Amygdala (tissue), 56 donors: ENCODE results near the gene PNPLA3.
A peak's percentile ranks its signal among the peaks of the same experiment; 100 is the strongest.
"Not testable (repeated sequence)": the region's sequence is repeated elsewhere in the genome, so short reads cannot be mapped to it uniquely, and the experiment has no call there.

Source experiments
- DNase-seq, 56 donors: peaks; one replicate each; lab custom pipeline; 2025; lab: John Stamatoyannopoulos, UW

The PNPLA3 gene

DNA sequence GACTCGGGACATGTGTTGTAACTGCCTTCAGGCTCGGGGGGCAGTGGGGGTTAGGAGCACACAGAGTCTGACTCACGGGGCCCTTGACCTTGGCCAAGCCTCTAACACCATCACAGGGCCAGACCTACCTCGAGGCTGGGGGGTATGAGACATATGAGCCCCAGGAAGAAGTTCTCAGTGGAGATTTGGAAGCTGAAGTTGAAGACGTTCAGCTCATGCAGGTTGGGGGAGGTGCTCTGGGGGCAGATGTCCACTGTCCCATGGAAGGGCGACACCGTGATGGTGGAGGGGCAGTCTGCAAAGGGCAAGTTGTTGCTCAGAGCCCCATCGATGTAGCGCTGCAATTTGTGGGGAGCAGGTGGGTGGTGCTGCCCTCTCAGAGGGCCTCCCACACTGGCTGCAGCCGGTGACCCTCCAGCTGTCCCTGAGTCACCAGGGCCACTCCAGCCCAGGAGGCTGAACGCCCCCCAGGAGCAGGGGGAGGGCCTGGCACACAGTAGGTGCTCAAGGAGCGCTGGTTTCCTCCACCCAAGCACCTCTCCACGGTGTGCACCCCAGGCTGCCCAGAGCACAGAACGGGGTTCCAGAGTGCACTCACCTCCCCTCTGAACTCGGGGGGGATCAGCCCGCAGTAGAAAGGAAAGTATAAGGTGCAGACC is 34.3 kb upstream of the PNPLA3 start:
- no peak for DNase-seq

DNA sequence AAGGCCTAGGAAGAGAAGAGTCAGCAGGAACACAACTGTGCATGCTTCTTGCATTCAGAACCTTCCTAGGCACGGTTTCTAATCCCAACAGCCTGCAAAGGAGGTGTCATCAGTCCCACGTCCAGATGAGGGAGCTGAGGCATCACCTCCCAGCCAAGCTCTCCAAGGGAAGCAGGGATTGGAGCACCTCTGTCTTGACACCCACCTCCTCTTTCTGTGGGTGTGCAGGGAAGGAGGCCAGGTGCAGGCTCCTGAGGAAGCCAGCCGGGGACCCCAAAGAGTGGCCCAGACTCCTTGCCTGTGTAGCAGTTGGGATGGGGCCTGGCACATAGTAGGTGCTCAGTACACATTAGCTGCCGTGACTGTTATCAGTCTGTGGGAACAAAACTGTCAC is 33.7 kb upstream of the PNPLA3 start:
- no peak for DNase-seq

DNA sequence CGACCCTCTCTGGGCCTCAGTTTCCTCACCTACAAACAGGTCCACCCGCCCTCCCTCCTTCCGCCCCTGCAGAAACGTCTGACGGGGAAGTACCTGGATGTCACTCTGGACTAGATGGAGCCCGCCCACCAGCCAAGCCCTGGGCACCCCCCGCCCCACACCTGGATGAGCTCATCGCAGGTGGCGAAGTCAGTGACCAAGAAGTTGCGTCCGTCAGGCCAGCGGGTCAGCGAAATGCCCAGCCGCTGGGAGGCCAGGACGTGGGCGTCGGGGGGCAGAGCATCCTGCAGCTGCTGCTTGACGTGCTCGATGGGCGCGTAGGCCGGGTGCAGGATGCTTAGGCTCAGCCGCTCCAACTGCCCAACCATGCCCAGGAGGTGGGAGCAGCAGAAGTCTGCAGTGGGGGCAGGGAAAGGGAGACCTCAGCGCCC is 32.7 kb upstream of the PNPLA3 start:
- DNase-seq = peak in 1 of 56 donors; percentile 37

DNA sequence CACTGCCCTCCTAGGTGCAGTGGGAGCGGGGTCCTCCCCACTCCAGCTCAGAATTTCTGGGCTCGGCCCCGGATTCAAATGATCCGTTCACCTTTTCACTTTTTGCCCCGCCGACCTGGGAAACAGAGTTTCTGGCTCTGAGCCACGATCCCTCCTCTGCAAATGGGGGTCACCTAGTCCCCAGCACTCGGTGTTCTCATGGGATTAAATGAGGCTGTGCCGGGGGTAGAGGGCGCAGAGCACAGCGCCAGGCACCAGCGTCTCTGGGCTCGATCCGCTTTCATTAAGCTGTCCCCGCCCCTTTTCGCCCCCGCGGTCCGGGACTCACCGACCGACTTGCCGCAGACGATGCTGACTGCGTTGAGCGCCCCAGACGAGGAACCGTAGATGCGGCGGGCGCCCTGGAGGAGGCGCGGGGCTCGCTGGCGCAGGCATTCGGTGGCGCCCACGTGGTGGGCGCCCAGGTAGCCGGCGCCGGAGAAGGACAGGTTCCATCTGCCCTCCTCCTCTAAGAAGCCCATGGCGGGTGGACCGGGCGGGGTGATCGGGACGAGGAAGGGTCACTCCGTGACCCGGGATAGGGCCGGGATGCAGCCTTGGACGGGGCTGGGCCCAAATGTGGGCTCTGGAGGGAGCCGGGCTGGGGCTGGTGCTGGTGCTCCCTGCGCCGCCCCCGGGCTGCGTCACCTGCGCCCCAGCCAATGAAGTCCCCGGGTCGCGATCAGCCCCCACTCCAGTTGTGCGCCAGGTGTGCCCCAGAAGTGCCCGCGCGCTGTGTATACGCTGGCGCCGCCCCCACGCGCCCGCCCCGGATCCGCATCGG is 32.0 kb upstream of the PNPLA3 start, which contains the start of gene PNPLA5:
TSS of gene PNPLA5 (minus strand) at position 654 of the 823 bp plus-strand sequence. CDS start at position 521, 133 bp downstream.
- peak in 3 of 56 donors; percentile 9 to 71 (median 16) for DNase-seq

DNA sequence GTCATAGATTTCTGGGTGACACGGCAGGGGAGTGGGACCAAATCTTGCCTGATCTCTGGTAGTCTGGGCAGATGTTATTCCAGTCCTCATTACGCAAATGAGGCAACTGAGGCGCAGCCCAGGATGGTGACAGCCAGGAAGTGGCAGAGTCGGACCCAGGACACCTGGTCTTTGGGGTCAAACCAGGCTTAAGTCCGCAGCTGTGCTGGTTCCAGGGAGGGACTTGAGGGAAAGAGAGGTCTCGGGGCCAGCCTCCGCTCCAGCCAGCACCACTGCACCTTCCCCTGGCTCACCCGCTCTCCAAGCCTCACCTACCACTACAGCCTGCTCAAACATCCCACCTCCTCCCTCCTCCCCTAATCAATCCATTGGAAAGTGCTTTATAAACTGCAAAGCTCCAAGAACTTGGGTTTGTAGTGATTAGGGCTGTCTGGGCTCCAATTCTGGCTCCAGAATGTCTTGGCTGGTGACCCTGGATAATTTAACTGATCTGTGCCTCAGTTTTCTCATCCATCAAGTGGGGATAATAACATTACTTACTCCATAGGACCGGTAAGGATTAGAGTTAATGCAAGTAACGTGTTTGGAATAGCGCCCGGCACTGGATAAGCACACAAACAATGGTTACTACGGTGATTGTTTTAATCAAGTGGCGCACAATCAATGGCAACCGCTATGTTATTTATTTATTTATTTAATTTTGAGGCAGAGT is 31.3 kb upstream of the PNPLA3 start:
- no peak for DNase-seq

DNA sequence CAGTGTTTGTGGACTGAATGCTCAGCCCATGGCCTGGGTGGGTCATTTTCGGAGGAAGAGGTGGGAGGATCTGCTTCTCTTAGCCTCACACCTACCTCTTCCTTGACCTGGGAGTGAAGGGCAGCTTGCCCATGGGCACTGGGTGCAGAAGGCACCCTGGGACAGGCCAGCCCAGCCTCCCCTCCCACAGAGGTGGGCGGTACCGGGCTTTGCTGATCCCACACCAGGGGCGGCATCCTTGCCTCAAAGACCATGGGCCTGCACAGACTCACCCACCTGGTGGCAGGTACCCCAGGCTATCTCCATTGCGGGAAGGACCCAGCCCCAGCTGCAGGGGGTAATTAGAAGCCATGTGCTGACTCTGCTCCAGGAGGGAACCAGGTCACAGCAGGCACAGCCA is 30.3 kb upstream of the PNPLA3 start:
- no peak for DNase-seq

DNA sequence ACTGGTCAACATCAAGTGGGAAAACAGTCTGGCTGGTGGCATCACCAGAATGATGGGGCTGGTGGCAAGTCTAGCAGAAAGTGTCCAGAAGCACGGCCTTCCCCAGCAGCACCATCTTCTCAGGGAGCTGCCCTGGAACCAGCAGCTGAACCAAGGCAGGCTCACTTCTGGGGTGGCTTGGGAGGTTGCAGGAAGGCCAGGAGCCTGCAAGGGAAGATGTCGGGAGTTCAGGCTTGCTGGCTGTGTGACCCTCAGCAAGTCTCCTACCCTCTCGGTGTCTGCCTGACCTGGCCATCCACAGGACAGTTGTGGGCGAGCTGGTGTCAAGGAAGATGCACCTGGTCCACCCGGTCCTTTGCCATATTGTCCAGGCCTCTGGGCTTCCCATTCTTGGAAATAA is 29.5 kb upstream of the PNPLA3 start:
- no peak for DNase-seq

DNA sequence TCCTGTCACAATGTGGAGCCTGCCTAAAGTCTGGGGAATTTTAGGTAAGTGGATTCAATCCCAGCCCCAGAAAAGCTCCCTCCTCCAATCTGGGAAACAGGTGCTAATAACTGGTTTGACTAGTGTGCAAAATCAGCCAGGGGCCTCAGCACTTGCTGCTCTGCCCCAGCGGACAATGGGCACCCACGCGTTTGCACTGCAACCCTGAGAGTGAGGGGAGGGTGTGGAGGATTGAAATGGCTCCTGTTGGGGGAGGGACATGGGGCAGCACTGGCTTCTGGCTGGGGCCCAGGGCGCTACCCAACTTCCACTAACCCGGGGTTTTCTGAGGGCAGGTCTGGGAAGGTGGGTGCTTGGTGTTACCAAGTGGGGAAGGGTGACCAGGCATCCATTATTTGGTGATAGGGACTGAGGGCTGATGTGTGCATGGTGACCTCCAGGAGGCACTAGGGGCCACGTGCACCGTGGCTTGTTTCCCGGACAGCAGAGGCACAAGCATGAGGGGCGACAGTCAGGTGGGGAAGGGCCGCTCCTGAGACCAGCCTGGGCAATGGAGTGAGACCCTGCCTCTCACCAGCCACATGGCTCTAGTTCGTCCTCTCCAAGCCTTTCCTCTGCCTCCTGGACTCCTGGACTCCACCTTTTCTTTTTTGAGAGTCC is 27.5 kb upstream of the PNPLA3 start:
- DNase-seq = no peak

DNA sequence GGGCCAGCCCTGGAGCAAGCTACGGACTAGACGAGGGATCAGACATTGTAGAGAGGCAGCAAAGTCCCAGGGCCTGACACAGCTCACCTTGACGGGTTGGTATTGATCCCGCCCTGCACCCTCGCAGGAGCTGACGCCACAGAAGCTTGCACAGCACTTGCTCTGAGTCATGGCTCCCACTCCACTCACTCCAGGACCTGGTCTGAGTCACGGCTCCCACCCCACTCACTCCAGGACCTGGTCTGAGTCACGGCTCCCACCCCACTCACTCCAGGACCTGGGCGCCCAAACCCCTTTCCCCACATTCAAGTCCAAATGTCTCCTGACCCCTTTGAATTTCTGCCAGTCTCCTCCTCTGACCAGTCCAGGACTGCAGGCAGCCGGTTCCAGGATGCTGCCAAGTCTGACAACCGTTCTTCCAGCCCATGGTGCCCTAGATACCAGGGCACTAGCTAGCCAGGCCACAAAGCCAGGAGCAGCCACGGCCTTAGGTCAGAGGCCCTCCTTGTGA is 25.8 kb upstream of the PNPLA3 start:
- peak in 2 of 56 donors; percentile 21 to 24 for DNase-seq

DNA sequence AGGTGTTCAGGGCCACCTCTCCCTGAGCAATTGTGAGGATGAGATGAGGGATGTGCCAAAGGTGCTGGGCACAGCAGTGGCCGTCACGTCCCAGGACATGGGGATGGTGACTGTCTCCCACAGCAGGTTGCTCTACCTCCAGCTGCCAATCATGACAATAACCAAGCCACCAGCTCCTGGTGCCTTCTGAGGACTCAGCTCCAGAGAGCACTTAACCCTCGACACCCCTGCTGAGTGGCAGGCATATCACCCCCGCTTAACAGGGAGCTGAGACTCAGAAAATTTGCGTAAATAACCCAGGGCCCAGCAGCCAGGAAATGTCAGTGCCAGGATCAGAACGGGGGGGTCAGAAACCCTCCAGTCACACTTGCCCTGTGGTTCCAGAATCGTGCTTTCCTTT is 23.4 kb upstream of the PNPLA3 start:
- DNase-seq = no peak

DNA sequence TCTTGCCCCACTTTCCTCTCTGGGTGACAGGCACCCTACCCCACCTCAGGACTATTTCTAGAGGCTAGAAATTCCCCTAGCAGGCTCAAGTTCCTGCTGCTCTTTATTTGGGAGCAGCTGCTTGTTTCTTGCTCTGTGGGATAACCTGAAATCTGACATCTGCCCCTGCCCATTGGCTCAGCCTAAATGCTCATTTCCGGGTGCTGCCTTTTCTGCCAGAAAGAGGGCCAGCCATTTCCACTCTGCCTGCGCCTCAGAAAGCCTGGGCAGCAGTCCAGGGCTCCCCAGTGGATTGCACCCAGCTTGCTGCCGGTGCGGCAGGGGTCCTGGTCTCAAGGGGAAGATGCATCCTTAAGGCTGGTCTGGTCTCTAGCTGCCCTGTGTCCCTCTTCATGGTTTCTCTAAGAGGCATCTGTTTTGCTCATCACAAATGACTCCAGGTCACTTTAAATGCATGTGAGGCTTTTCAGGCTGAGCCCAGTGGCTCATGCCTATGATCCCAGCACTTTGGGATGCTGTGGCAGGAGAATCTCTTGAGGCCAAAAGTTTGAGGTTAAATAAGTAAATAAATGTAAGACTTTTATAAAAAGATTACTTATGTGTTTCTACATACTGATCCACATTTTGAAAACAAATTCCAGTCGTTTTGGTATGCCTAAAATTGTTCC is 21.5 kb upstream of the PNPLA3 start:
- DNase-seq = no peak

DNA sequence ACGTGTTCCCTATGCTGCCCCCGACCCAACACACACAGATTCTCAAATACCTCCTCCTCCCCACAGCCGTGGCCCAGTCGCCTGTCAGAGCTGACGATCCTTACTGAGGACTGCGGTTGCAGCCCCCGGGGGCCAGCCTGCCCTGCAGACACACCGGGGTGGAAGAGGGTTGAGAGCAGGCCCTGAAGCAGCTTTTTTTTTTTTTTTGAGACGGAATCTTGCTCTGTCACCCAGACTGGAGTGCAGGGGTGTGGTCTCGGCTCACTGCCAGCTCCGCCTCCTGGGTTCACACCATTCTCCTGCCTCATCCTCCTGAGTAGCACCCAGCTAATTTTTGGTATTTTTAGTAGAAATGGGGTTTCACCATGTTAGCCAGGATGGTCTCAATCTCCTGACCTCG is 20.6 kb upstream of the PNPLA3 start:
- not testable (repeated sequence) for DNase-seq

DNA sequence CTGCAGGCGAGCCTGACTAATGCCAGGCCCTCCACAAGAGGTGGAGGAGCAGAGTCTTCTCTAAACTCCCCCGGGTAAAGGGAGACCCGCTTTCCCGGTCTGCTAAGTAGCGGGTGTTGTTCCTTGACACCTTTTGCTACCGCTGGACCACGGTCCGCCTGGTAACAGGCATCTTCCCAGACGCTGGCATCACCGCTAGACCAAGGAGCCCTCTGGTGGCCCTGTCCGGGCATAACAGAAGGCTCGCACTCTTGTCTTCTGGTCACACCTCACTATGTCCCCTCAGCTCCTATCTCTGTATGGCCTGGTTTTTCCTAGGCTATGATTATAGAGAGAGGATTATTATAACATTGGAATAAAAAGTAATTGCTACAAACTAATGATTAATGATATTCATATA is 19.2 kb upstream of the PNPLA3 start:
- peak in 4 of 56 donors; percentile 14 to 65 (median 31) for DNase-seq

DNA sequence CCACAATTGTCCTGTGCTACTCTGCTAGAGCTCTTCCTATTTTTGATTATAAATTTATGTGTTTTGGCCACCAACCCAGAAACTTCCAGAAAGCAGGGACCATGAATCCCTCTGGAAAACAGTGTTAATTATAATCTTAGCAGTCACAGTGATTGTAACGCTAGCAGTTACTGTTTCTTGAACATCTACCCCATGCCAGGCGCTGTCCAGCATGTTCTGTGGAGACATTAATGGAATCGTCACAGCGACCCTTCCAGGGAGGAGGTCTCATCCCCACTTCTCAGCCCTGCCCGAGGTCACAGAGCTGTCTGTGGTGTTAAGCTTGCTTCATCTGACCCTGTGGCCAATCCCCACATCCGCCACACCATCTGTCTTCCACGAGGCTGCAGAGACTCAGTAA is 17.9 kb upstream of the PNPLA3 start:
- no peak for DNase-seq

DNA sequence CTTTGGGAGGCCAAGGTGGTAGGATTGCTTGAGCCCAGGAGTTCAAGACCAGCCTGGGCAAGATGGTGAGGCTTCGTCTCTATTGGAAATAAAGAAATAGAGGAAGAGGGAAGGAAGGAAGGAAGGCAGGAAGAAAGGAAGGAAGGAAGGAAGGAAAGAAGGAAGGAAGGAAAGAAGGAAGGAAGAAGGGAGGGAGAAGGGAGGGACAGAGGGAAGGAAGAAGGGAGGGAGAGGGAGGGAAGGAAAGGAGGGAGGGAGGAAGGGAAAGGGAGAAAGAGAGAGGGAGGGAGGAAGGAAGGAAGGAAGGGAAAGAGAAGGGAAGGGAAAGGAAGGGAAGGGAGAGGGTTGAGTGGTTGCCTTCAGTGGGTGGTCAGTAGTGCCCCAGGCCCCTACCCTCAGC is 13.9 kb upstream of the PNPLA3 start:
- no peak for DNase-seq

DNA sequence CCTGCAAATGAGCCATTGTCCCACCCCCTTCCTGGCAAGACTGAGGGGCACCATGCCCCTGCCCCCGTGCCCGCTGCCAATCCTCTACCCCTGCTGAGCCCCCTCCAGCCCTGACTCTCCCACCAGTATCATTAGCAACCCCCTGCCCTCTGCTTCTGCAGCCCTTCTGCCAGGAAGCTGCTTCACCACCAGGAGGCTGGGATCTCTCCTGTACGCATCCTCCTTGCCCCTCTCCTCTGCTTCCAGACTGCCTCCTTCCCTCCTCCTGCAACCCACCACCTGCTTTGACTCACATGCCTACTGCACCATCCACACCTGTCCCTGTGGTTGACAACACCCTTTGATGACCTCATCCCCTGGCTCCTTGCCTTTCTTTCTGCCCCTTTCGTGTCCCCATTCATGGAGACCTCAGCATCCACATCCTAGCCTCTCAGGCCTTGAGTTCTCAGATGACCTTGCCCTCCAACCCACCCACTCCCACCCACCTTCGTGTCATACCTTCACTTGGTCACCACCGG is 13.4 kb upstream of the PNPLA3 start:
- no peak for DNase-seq

DNA sequence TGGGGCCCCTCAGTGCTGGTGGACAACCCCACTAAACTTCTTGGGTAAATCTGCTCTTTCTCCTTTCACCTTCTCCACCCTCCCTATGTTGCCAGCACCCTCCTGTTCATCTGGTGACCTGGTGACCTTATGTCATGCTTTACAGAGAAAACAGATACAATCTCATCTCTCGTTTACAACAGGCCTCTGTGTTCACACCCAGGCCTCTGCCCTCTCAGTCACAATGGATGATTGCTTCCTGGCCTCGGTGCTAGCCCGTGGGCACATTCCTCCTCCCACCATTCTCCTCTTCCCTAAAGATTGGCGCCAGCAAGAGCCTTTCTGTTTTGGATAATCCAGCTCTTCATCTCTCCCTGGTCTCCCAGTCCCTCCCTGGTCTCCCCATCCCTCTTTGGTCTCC is 12.3 kb upstream of the PNPLA3 start:
- DNase-seq = no peak

DNA sequence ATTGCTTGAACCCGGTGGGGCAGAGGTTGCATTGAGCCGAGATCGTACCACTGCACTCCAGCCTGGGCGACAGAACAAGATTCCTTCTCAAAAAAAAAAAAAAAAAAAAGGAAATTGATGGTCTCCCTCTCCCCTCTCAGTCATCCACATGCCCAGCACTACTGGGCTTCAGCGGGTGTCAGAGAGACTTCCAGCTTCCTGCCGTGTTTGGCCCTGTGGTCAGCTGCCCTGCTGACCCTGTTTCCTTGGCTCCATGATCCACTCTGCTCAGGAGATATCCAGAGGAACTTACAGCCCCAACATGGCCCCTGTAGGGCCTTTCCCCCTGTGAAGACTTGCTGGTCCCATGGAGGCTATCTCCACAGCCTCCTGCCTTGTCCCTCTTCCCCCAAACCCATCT is 6.1 kb upstream of the PNPLA3 start:
- no peak for DNase-seq

DNA sequence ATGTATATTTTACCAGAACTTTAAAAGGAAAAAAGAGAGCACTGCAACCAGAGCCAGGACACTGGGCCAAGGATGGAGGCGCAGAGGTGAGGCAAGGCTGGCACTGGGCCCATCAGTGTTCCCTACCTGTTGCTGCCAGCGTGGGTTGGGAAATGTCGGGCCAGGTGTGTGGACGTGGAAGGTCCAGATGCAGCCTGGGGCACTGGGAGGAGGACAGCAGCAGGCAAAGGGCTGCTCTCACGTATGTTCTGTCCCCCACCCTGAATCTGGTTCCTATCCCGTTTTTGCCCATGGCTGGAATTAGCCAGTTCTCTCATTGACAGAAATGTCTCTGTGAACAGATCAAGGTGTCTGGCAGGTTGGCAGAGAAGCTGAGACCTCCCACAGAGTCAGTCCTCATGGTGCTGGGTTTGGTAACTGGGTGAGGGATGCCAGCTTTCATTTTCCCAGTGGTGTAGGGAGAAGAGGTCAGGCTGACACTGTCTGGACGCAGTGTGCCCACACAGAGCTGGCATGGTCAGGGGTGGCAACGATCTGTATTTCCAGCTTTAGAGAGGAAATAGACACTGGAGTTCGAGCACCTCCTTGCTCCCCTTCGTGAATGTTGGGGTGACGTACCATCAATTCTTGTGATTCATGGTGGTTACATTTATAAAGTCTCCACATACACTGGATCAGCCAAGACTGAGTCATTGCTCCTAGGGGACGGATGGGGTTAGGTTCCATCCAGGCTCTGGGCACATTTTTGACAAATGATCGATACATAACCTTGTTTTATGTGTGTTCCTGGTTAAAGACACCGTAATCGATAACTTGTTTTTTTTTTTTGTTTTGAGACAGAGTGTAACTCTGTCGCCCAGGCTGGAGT is 4.3 kb upstream of the PNPLA3 start:
- DNase-seq = no peak
